WI38 (cell line): ENCODE data around the gene GPER1.

ENCODE experiments used
- H3K4me3 ChIP-seq: 2 replicates; pipeline ENCODE4 v1.5.1; 2011; ENCODE audit warnings: low read depth, mild to moderate bottlenecking, control low read depth, low read length
- CTCF ChIP-seq: IDR thresholded peaks from 2 replicates; pipeline ENCODE4 v1.5.1; 2012; ENCODE audit warnings: low read depth, mild to moderate bottlenecking, control low read depth, low read length

The GPER1 gene

GRCh38 chr7:1061180-1061579, 26.7 kb upstream of the GPER1 start:
- no peak overlapping the region for H3K4me3 ChIP-seq
- TF ChIP-seq CTCF: no peak

DNA sequence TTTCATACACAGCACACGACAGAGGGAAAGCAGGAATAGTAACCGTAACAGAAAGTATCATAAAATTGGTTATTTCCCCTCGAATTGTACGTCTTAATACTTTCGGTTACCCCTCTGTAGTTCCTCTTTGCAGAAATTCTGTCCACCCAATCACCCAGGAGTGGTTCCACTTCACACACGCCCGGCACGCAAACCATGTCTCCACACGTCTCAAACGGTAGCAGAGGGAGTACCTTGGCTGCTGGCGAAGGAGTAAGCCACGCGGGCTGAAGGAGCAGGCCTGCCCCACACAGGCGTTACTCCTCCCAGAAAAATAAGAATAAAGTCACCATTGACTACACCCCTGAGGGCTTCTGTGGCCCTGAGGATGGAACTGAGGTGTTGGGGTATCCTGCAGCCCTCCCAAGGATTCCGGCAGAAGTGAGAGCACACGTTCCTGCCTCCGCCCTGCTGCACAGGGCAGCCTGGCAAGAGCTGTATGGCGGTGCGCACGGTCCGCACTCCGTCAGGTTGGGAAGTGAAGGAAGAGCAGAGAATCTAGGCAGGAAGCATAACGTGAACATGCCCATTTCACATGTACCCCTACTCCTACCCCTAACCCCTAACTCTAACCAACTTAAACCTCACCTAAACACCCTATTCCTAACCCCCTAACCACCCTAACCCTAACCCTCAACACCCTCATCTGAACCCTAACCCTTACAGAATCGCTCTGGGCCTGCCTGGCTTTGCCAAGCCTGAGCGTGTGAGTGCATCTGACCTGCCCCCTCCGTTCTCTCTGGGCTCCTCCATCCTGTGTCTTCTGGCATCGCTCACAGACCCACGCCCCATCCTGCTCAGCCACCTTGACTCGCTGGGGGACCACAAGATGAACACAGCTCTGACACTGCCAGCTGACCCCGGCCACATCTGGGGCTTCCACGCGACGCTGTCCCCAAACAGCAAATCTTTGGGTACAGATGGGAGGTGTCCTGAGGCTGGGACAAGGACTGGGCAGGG, 25.3 kb upstream of the GPER1 start:
- no peak for TF ChIP-seq CTCF
- no peak overlapping the region for H3K4me3 ChIP-seq

DNA sequence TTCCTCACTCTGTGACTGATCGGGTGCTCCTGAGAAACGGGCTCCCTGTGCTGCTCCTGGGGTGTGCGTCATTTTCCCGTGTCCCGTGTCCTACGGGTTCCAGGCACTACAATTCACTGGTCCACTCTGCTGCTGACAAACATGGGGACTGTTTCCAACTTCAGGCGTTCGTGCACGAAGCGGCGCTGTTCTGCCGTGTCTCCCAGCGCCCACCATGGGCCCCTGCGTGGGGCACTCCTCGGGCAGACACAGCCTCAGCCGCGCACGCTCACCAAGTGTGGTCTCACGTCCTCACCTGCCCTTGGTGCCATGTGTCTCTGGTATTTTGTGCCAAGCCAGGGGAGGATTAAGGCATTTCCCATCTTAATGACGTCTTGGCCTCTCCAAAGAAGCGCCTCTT, 24.6 kb upstream of the GPER1 start:
- no peak overlapping the region for H3K4me3 ChIP-seq
- TF ChIP-seq CTCF: no peak

DNA sequence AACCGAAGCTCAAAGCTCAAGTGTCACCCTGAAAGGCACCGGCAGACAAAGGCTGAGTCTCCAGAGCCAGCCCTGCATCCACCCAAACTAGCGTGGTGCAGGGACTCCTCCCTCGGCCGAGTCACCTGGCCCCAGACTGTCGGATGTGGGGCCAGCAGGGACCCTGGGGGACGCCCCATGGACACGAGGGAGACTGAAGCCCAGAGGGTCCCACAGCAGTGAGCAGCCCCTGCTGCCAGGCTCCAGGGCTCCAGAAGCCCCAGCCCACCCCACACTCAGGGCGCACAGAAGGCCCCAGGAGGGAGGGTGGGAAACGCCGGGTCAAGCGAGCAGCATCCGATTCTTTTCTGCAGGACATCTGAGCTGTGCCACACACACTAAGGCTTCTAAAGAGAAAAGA, 23.3 kb upstream of the GPER1 start:
- TF ChIP-seq CTCF: no peak
- no peak overlapping the region for H3K4me3 ChIP-seq

DNA sequence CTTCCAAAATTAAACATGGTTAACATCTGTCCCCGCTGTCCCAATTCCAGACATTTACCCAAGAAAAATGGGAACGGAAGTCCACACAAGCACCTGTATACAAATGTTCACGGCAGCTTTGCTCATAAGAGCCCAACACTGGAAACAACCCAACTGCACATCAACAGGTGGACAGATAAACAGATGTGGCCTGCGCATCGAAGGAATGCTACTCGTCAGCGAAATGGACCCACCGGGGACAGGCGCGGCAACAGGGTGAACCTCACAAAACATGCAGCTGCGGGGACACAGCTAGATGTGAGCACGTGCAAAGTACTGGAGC, 22.7 kb upstream of the GPER1 start:
- no peak for TF ChIP-seq CTCF

GRCh38 chr7:1065585-1066241, 22.2 kb upstream of the GPER1 start:
- peak; percentile 82 for TF ChIP-seq CTCF
- H3K4me3 ChIP-seq: no peak overlapping the region

More for the DNA sequence above, 22.7 kb upstream of the GPER1 start:
- H3K4me3 ChIP-seq: no peak overlapping the region

- no peak for TF ChIP-seq CTCF
- H3K4me3 ChIP-seq: no peak overlapping the region
Observed at GRCh38 chr7:1066242-1066588, 21.7 kb upstream of the GPER1 start.
